T-cell (primary cell): ENCODE results near the gene SPEM1. TPM values are rescaled to one million over a fixed set of nuclear protein-coding genes. Genes with fewer than 3 reads are reported as not detected.

Experiments
- ATAC-seq, 4 experiments: fragments of 200-7000 bp in 3 of 4; fragments of 150-1000 bp in 1 of 4; cut with Tn5 transposase; replicated peaks in 1 of 4; 1 replicate in 3 of 4; 2 replicates in 1 of 4; pipeline ENCODE4 v1.10.0; 2021; ENCODE audit warnings: moderate library complexity in 3 of 4, mild to moderate bottlenecking in 2 of 4, moderate number of reproducible peaks in 1 of 4
- CTCF ChIA-PET, 2 donors: fragments of 300-600 bp; sonication (Branson Sonifier 250); formaldehyde crosslinking; loops; one replicate each; lab custom pipeline; 2022; ENCODE audit warnings: antibody characterized with exemption in 2 of 2; lab: Charles Lee
- POLR2A ChIA-PET, 2 donors: fragments of 300-600 bp; sonication (Branson Sonifier 250); formaldehyde crosslinking; loops; one replicate each; lab custom pipeline; 2022; ENCODE audit warnings: antibody characterized with exemption in 2 of 2; lab: Charles Lee
- DNase-seq, 35 experiments: peaks; one replicate each; pipeline versions ENCODE4 v3.0.0 to v3.0.0-alpha.2; 2013 to 2023
- H3K27ac ChIP-seq: one replicate; pipeline ENCODE4 v1.5.1; 2013; ENCODE audit warnings: low read length
- H3K27me3 ChIP-seq, 2 experiments: replicated peaks in 1 of 2; 1 replicate in 1 of 2; 2 replicates in 1 of 2; pipeline versions ENCODE4 v1.6.1 to v1.7.0; 2013; ENCODE audit warnings: low read length in 1 of 2, mixed read lengths in 1 of 2; ENCODE audit not compliant: control insufficient read depth in 2 of 2, insufficient read depth in 2 of 2; ENCODE audit errors: extremely low read depth in 1 of 2
- H3K36me3 ChIP-seq, 2 donors: 1 replicate in 1 of 2; 2 replicates in 1 of 2; pipeline versions ENCODE4 v1.6.1 to v1.7.0; 2013; ENCODE audit warnings: low read length in 1 of 2; ENCODE audit not compliant: control insufficient read depth in 2 of 2, insufficient read depth in 1 of 2; ENCODE audit errors: extremely low read depth in 1 of 2
- H3K4me1 ChIP-seq, 2 experiments: 1 replicate in 1 of 2; 2 replicates in 1 of 2; pipeline versions ENCODE4 v1.6.1 to v1.7.0; 2013; ENCODE audit warnings: low read length in 2 of 2, mixed read lengths in 1 of 2; ENCODE audit not compliant: insufficient read depth in 2 of 2, control insufficient read depth in 1 of 2; ENCODE audit errors: extremely low read depth in 1 of 2
- H3K4me3 ChIP-seq, 2 donors: 1 replicate in 1 of 2; 2 replicates in 1 of 2; pipeline versions ENCODE4 v1.5.1 to v1.7.0; 2013; ENCODE audit warnings: mild to moderate bottlenecking in 2 of 2, low read length in 1 of 2, moderate library complexity in 1 of 2; ENCODE audit not compliant: control insufficient read depth in 1 of 2; ENCODE audit errors: extremely low read depth in 1 of 2
- H3K9me3 ChIP-seq: 2 replicates; pipeline ENCODE4 v1.7.0; 2013
- H3K27ac Mint-ChIP-seq, 2 donors: one replicate each; pipeline ENCODE4 v1.8.0; 2020 to 2021; ENCODE audit warnings: mild to moderate bottlenecking in 2 of 2, mixed read lengths in 2 of 2
- H3K27me3 Mint-ChIP-seq, 2 donors: one replicate each; pipeline ENCODE4 v1.8.0; 2021 to 2022; ENCODE audit warnings: mixed read lengths in 2 of 2
- H3K36me3 Mint-ChIP-seq: one replicate; pipeline ENCODE4 v1.8.0; 2021; ENCODE audit warnings: mixed read lengths
- H3K4me1 Mint-ChIP-seq, 3 donors: one replicate each; pipeline ENCODE4 v1.8.0; 2020 to 2022; ENCODE audit warnings: mixed read lengths in 3 of 3, mild to moderate bottlenecking in 1 of 3
- H3K4me3 Mint-ChIP-seq, 3 donors: one replicate each; pipeline ENCODE4 v1.8.0; 2020 to 2022; ENCODE audit warnings: mild to moderate bottlenecking in 3 of 3, mixed read lengths in 3 of 3, moderate library complexity in 3 of 3
- H3K9me3 Mint-ChIP-seq, 3 donors: one replicate each; pipeline ENCODE4 v1.8.0; 2020 to 2022; ENCODE audit warnings: mixed read lengths in 3 of 3
- WGBS: methylation state at CpG from one replicate; pipeline ENCODE4 v1.1.5; 2013; ENCODE audit warnings: missing lambda C conversion rate; ENCODE audit not compliant: insufficient coverage; 5-methylcytosine and 5-hydroxymethylcytosine counted together
- total RNA-seq, 35 experiments: library from RNA in 6 of 35; stranded (reverse) in 6 of 35; fragments of 120-200 nt in 1 of 35; gene quantifications; one replicate each; pipeline versions ENCODE4 v1.2.1 to v1.2.4 and lab custom pipeline; 2013 to 2026

Gene SPEM1
- total RNA-seq, 5 donors from 2014 or later (not counting 1 experiment from before 2014, with no cell fraction given): not detected

DNA sequence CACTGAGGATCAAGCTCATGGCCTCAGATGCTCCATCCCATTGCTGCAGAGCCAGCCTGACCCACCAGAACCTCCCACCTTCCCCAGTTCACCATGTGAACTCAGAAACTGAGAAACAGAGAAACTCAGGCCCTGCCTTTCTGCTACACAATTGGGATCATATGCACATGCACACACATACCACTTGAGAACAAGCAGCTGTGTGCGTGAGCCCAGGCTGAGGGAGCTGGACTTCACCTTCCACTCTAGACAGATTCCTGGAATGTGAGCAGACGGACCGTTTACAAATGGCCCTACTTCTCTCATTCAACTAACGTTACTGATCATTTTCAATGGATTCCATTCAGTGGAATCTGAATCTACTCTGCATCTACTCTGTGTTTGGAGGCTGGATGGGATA, 3.6 kb downstream of the SPEM1 start:
- Mint-ChIP-seq H3K9me3 (no peaks in the 10 kb centered on the region), H3K27me3 (peaks cover 0 to 4% of the 10 kb centered on the region in 2 donors), H3K4me3 (no peak overlapping the region), H3K27ac (peak overlapping the region in 1 of 2 donors; percentile 15), H3K36me3 (no peaks in the 10 kb centered on the region), H3K4me1 (no peaks in the 10 kb centered on the region)
- 88% methylated on average over 1 of the region's 4 CpGs for WGBS
- POLR2A ChIA-PET: no interaction called here
- Histone ChIP-seq H3K36me3 (no peaks in the 10 kb centered on the region), H3K27me3 (peaks cover 0 to 17% of the 10 kb centered on the region in 2 experiments), H3K27ac (no peak overlapping the region), H3K4me1 (no peaks in the 10 kb centered on the region), H3K4me3 (no peak overlapping the region), H3K9me3 (no peaks in the 10 kb centered on the region)
- CTCF ChIA-PET: no interaction called here
- ATAC-seq (no peak), DNase-seq (no peak)

DNA sequence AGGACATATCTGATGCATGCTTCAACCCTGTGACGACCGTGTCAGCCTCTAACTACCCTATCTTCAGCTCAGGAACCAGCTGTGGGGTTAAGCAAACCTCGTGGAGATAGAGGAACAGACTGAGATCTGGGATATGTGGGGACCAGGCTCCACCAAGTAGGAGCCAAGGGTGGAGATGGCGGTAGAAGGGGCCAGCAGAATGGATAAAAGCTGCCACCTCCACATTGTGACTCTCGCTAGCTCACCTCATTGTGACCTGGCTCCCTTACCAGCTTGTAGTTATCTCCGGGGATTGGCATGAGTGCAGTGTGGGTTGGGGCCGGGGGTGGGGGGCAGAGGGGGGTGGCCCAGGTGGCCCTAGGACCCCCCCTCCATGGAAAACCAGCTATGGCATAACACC, 5.2 kb downstream of the SPEM1 start, which contains the start of gene SPEM2:
TSS of gene SPEM2 (plus strand) at position 301 of the 400 bp plus-strand sequence. CDS start at position 374, 73 bp downstream.
- Mint-ChIP-seq H3K4me1 (no peaks in the 10 kb centered on the region), H3K4me3 (no peak within 1 kb of the TSS), H3K36me3 (no peaks in the 10 kb centered on the region), H3K27ac (no peak within 1 kb of the TSS), H3K9me3 (no peaks in the 10 kb centered on the region), H3K27me3 (no peaks in the 10 kb centered on the region)
- no peak within 1 kb of the TSS for H3K4me3 ChIP-seq
- no CpG with 5 or more reads among the region's 7 CpGs for WGBS
- no peaks in the 10 kb centered on the region for H3K9me3 ChIP-seq
- peaks cover 0 to 2% of the 10 kb centered on the region in 2 experiments for H3K27me3 ChIP-seq
- CTCF ChIA-PET: interaction anchor here in 1 of 2 donors (0.5 to 0.7 kb wide), 2 partner anchors 57 to 1067 kb away, joined by 3 to 5 read pairs; no protein-coding TSS in a partner anchor
- H3K27ac ChIP-seq: no peak within 1 kb of the TSS
- DNase-seq (no peak), ATAC-seq (no peak)
- POLR2A ChIA-PET: no interaction called here
- no peaks in the 10 kb centered on the region for H3K36me3 ChIP-seq
- H3K4me1 ChIP-seq: no peaks in the 10 kb centered on the region

DNA sequence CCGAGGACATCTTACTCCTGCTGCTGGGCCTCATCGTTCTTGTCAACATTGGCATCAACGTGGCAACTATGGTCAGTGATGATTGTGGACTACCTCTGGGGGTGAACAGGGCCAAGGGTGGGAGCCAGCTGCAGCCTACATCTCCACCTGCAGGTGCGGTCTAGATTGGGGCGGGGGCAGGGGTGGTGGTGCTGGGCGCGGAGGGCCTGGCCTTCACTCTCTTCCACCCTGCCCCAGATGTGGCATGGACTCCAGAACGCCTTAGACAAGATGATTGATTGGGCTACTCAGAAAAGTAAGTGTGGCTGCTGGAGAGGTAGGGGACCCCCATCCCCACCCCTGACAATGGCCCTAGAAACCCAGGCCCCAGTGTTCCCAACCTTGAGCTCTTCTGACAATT, 5.6 kb downstream of the SPEM1 start:
- no peaks in the 10 kb centered on the region for H3K4me1 ChIP-seq
- no peak for ATAC-seq
- no peaks in the 10 kb centered on the region for H3K9me3 Mint-ChIP-seq
- no CpG with 5 or more reads among the region's 8 CpGs for WGBS
- H3K27me3 Mint-ChIP-seq: no peaks in the 10 kb centered on the region
- CTCF ChIA-PET: interaction anchor here in 1 of 2 donors (0.7 kb wide), 1 partner anchor 58 kb away, joined by 3 read pairs; no protein-coding TSS in a partner anchor
- no peak overlapping the region for H3K27ac ChIP-seq
- H3K36me3 Mint-ChIP-seq: no peaks in the 10 kb centered on the region
- POLR2A ChIA-PET: no interaction called here
- no peak overlapping the region for H3K27ac Mint-ChIP-seq
- H3K4me3 Mint-ChIP-seq: no peak overlapping the region
- no peak for DNase-seq
- peaks cover 0 to 2% of the 10 kb centered on the region in 2 experiments for H3K27me3 ChIP-seq
- H3K4me1 Mint-ChIP-seq: no peaks in the 10 kb centered on the region
- no peaks in the 10 kb centered on the region for H3K36me3 ChIP-seq
- H3K9me3 ChIP-seq: no peaks in the 10 kb centered on the region
- H3K4me3 ChIP-seq: no peak overlapping the region

DNA sequence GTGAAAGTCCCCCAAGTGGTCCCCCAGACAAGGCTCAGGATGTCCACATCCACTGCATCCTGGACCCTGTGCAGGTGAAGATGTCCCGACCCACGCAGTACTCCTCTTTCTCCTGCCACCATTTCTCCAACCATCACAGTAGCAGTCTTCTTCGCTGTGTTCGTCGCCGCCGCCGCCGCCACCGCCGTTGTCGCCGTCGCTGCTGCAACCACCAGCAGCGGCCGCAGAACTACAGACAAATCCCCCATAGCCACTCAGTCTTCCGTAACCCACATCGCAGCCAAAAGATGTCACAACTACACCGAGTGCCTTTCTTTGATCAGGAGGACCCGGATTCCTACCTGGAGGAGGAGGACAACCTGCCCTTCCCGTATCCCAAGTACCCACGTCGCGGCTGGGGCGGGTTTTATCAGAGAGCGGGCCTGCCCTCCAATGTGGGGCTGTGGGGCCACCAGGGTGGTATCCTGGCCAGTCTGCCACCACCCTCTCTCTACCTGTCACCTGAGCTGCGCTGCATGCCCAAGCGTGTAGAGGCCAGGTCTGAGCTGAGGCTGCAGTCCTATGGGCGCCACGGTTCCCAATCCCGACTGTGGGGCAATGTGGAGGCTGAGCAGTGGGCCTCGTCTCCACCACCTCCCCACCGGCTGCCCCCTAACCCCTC, 6.2 kb downstream of the SPEM1 start:
- H3K27ac Mint-ChIP-seq: no peak overlapping the region
- no peak for DNase-seq

DNA sequence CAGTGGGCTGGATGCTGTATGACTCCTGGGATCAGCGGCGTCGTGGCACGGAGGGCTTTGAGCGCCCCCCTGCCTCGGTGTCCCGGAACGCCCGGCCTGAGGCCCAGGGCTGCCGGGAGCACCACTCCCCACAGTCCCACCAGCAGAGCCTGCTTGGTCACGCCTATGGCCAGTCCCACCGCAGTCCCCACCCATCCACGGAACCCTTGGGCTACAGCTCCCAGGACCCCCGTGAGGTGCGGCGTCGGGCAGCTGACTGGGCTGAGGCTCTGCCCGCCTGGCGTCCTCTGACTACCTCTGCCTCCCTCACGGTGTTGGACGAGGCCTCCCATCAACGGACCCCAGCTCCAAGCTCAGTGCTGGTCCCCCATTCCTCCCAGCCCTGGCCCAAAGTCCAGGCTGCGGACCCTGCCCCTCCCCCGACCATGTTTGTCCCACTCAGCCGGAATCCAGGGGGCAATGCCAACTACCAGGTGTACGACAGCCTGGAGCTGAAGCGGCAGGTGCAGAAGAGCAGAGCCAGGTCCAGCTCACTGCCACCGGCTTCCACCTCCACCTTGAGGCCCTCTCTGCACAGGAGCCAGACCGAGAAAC, 6.9 kb downstream of the SPEM1 start:
- H3K4me1 Mint-ChIP-seq: no peaks in the 10 kb centered on the region
- H3K9me3 Mint-ChIP-seq: no peaks in the 10 kb centered on the region
- no peak overlapping the region for H3K27ac Mint-ChIP-seq
- DNase-seq (no peak), ATAC-seq (no peak)
- no peaks in the 10 kb centered on the region for H3K4me1 ChIP-seq
- POLR2A ChIA-PET: no interaction called here
- H3K27me3 ChIP-seq: peaks cover 0 to 2% of the 10 kb centered on the region in 2 experiments
- no peaks in the 10 kb centered on the region for H3K36me3 ChIP-seq
- H3K4me3 ChIP-seq: no peak overlapping the region
- no peaks in the 10 kb centered on the region for H3K27me3 Mint-ChIP-seq
- H3K27ac ChIP-seq: no peak overlapping the region
- H3K4me3 Mint-ChIP-seq: no peak overlapping the region
- H3K9me3 ChIP-seq: no peaks in the 10 kb centered on the region
- CTCF ChIA-PET: no interaction called here
- 86% methylated on average over 21 of the region's 29 CpGs for WGBS
- no peaks in the 10 kb centered on the region for H3K36me3 Mint-ChIP-seq

More for the DNA sequence above, 6.2 kb downstream of the SPEM1 start:
- WGBS: 91% methylated on average over 31 of the region's 33 CpGs
- H3K9me3 Mint-ChIP-seq: no peaks in the 10 kb centered on the region
- no peak overlapping the region for H3K4me3 Mint-ChIP-seq
- Histone ChIP-seq H3K9me3 (no peaks in the 10 kb centered on the region), H3K4me1 (no peaks in the 10 kb centered on the region), H3K27me3 (peaks cover 0 to 2% of the 10 kb centered on the region in 2 experiments), H3K4me3 (no peak overlapping the region), H3K36me3 (no peaks in the 10 kb centered on the region), H3K27ac (no peak overlapping the region)
- no peaks in the 10 kb centered on the region for H3K36me3 Mint-ChIP-seq
- no peak for ATAC-seq
- ChIA-PET CTCF (no interaction called here), POLR2A (no interaction called here)
- no peaks in the 10 kb centered on the region for H3K27me3 Mint-ChIP-seq
- H3K4me1 Mint-ChIP-seq: no peaks in the 10 kb centered on the region

DNA sequence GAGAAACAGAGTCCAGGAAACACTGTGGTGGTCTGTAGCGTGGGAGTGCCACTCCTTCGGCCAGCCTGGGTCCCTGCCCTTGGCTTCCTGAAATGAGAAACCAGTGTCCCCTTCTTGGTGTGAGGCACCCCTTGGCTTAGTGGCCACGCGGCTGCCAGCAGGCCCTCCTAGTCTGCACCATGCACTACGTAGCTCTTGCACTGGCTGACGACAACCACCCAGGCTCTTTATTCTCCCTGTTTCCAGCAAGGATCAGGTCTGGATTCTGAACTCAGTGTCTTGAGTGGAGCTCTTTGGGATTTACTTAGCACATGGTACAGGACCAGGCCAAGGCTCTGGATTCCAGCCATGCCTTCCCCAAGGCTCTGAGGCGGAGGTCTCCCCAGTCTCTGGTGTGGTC, 7.4 kb downstream of the SPEM1 start:
- Histone ChIP-seq H3K4me1 (no peaks in the 10 kb centered on the region), H3K36me3 (no peaks in the 10 kb centered on the region), H3K4me3 (no peak overlapping the region), H3K9me3 (no peaks in the 10 kb centered on the region), H3K27ac (no peak overlapping the region), H3K27me3 (peaks cover 0 to 2% of the 10 kb centered on the region in 2 experiments)
- no peaks in the 10 kb centered on the region for H3K4me1 Mint-ChIP-seq
- H3K36me3 Mint-ChIP-seq: no peaks in the 10 kb centered on the region
- ChIA-PET POLR2A (no interaction called here), CTCF (no interaction called here)
- DNase-seq (no peak), ATAC-seq (no peak)
- no peaks in the 10 kb centered on the region for H3K27me3 Mint-ChIP-seq
- H3K4me3 Mint-ChIP-seq: no peak overlapping the region
- no peaks in the 10 kb centered on the region for H3K9me3 Mint-ChIP-seq
- no peak overlapping the region for H3K27ac Mint-ChIP-seq
- whole genome bisulfite sequencing: 87% methylated on average over 7 of the region's 7 CpGs
